Activated CD8-positive, alpha-beta memory T cell treated with anti-CD3 and anti-CD28 coated beads, Interleukin-2, amount 50 U/mL, for 1 hour (primary cell): ENCODE data around the gene PFDN4.
A peak's percentile ranks its signal among the peaks of the same experiment; 100 is the strongest.

Experiments
- DNase-seq: peaks from one replicate; pipeline ENCODE4 v3.0.0-alpha.2; 2020; ENCODE audit errors: extremely low read depth

The PFDN4 gene

DNA sequence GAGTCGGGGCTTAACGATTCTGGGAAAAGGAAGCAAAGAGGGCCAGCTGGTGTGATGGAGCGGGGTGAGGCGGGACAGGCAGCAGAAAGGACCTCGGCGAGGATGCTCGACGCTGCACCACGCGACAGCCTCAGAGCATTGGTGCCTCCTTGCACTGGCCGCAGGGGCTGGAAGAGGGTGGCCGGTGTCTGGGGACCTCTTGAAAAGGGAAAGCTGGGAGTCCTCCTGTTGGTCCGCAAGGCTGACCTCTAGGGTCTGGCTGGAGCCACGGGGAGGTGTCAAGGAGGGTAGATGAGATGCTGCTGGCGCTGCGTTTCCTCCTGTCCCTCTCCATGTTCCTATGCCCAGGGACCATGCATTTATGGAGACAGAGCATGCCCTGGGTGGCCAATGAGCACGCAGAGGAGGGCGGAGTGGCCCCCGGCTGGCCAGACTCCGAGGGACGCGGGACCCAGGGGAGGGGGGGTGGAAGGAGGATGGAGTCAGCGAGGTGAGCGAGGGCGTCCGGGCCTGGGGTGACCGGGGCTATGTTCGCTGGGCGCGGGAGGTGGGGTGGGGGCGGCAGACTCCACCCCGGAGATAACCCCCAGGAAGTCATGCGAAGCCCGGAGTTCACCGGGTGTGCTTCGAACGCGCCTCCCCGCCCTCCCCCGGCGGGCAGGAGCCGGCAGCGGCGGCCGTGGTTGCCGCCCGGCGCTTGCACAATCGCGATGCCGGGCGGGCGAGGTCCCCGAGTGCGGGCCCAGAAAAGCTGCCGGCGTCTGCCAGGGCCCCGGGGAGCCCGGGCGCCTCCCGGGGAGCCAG lies 34.0 kb upstream of the PFDN4 start, which contains the start of gene CYP24A1:
CYP24A1 (minus strand) TSS at position 334 of the 804 bp plus-strand sequence. CDS start 407 bp downstream, outside the sequence.
- DNase-seq: no peak

- DNase-seq: no peak
Measured at GRCh38 chr20:54174457-54175175, 33.3 kb upstream of the PFDN4 start.

DNA sequence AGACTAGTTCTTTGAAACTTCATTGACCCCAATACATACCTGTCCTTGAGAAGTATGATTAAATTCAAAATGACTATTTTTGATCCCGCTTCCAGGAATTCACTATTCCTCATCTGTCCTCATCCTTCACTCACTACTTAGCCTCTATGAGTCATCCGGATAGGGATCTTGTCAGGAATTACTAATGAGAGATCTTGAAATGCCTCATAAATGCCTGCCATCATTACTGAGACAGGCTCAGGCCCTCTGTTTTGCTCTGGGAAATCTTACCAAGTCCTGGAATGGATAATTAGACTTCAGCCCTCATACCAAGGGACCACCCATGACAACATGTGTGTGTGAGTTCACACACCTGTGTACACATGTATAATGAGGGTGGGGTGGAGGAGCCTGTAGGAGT lies 31.3 kb upstream of the PFDN4 start:
- no peak for DNase-seq

- DNase-seq: no peak
Measured at GRCh38 chr20:54177378-54177777, 30.5 kb upstream of the PFDN4 start.

DNA sequence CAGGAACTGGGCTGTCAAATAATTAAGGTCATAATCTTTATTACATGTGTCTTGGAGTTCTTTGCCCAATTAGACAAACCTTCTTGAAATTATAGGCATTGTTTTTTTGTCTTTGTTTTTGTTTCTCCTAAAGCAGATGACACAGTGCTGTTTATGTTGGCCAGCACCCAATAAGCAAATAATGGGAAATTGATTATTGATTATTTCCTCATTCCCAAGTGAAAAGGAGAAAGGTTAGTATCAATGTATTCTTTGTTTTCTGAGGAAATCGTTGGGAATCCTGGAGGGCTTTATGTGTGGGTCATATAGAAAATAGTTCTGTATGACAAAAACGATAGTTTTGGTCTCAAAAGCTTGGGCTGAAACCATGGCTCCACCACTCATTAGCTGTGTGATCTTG lies 29.6 kb upstream of the PFDN4 start:
- no peak for DNase-seq

GRCh38 chr20:54179946-54180345 lies 27.9 kb upstream of the PFDN4 start:
- DNase-seq: no peak

GRCh38 chr20:54180931-54181330 lies 27.0 kb upstream of the PFDN4 start:
- no peak for DNase-seq

- DNase-seq: no peak
Measured at GRCh38 chr20:54184071-54184470, 23.8 kb upstream of the PFDN4 start.

DNA sequence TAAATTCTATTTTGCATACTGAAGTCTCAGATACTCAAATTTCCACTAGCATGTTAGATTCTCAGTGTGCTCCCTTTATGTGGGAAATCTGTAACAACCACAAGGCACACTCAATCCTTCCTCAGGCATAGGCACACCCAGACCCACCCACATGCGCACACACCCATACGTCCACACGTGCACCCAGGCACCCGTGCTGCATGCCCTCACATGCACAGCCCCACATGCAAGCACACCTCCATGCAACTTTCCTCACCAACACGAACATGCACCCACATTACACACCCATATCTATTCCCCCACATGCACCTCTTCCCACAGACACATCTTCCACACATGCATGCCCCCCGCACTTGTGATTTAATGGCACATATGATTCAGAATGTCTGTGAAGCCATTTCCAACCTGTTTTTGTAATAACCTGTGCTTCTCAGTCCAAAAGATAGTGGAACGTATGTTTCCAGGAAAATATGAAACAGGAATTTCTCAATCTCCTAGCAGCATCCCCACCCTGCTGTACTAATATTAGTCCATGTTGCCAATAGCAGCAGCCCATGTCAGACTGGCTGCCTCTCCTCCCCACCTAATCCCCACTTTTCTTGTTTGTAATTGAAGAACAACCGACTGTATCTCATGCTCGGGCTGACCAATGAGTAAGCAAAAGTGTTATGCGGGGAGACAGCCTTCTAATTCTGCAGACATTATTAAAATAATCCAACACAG lies 22.8 kb upstream of the PFDN4 start:
- DNase-seq: no peak

DNA sequence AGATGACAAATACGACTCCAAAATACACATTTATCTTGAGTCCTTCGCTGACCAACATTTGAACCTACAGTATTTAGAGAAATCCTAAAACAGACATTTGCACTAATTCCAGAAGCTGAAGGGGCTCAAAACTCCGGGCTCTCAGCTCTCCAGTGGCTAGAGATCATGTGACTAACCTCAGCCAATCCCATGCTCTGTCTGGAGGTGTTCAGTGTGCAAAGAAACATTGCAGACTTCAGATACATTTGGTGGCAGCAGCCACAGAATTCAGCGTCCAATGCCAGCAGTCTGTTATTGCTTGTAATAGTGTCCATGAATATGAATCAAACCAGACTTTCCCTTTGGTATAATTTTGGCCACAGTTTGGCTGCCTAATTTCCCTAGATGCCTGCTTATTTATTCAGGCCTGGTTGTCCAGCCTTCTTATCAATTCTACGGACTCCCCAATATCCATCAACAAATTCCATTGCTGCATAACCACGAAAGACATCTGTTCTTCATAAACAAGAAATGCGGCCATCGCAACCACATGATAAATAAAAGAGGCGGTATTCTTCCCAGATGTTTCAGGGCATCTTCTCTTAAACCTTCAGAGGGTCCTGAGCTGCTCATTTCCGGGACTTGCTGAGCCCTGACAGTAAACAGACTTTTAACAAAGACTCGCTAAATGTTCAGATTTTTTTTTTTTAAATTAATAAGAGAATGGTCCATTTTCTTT lies 19.6 kb upstream of the PFDN4 start:
- no peak for DNase-seq

DNA sequence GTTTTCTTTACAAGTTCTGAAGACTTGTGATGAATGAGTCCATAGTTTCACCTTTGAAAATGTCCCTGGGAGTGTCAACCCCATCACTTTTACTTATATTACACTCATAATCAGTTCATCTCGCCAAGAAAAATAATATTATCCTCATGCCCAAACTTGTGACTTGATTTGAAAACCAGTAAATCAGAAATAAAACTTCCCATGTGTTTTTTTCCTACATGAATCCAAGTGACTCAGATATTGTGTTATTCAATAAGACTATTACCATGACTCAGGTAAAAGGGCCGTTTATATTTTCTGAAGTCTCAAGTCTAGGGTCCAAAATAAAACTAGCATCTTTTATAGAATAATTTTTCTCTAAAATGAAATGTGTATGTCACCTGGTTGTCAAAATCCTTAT lies 18.3 kb upstream of the PFDN4 start:
- DNase-seq: no peak

GRCh38 chr20:54190217-54190616 lies 17.7 kb upstream of the PFDN4 start:
- no peak for DNase-seq

DNA sequence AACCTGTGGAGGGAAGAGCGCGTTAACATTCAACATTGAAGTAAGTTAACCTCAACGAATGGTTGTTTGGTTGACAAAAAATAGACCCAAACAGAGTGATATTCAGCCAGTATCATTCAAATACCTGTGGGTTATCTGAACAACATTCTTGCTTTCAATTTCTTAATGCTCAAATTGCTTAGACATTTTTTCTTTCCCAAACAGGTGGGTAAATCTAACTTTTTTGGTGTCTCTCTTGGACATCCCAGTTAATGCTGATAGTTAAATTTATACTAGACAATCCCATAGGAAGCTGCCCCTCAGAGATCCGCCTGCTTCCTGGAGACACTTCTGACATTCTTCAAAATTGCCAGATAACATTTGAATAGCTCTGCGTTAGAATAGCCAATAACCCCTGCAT lies 14.1 kb upstream of the PFDN4 start:
- DNase-seq: no peak

DNA sequence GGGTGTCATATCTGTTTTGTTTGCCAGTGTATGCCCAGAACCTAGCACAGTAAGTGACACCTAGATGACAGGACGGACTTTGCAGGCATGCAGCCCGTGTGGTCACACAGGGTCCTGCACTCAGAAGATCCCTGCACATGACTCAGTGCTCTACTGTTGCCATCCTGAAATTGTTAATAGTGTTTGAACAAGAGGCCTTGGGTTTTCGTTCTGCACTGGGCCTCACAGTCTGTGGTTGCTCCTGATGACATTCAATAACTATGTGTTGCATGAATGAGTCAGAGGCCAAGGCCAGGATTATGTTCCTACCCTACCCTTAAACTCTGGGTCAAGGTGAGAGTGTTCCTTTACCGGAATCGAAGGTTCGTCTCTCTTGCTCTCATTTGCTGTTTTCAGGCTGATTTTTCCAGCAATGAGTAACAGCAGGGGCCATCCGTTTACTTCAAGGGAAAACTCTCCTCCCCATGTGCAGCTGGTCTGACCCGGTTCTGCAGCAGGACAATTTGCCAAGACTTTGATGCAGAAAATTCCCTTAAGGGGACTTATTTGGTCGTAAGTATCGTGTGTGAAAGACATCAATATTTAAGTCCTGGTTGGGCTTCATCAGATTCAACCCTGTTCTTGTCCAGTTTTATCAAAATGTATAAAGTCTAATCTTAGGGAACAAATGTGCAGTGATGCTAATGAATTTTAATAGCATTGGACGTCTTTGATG lies 13.0 kb upstream of the PFDN4 start:
- no peak for DNase-seq

DNA sequence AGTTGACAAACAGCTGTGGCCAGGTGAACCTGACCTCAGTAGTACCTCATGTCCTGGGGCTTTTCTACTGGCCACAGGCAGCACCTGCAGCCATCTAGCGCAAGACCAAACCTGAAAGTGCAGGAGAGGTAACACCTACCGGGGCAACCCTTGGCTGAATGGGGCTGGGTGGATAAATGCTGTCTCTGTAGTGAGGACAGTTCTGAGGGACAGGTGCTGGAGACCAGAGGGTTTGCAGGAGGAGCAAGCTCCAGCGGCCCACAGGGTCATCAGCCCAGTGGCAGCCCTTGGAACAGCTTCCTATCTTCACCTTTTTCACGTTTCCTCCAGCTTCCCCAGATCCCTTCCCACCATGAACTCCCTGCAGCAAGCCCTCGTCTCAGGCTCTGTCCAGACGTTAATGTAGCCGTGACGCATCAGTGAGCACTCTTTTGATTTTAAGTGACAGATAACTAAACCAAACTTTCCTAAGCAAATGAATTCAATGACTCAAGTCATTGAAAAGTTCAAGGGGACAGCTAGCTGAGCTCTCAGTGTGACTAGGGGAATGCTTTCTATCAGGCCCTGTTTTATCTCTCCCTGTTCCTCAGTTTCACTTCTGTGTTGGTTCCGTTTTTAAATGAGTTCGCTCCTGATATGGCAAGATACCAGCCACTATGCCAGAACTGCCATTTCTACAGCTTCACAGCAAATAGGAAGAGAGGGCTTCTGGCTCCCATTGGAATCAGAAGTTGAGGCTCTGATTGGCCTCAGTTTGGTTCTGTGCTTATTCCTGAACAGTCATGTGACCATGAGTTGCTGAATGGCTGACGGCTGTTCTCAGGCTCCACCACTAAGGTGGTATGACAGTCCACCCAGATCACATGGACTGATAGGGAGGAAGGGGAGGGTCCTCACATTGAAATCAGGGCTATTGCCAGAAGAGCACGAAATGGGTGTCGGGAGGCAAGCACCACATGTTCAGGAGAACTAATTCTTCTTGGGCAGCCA lies 12.1 kb upstream of the PFDN4 start:
- DNase-seq: no peak

GRCh38 chr20:54197621-54198604 lies 10.0 kb upstream of the PFDN4 start:
- DNase-seq: no peak

DNA sequence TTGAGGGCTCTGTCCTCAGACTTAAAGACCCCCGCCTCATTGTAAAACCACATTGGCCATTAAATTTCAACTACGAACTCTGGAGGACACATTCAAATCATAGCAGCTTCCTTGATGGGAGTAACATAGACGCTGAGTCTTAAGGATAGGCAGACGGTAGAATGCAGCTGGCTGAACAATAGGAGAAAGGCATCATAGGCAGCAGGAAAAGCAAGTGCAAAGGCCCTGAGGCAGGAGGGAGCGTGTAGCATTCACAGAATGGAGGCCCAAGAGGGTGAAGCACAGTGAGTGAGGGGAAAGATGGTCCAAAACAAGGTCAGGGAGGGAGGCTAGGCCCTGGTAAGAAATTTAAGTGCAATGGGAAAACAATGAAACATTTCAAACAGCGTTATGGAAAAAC lies 8.6 kb upstream of the PFDN4 start:
- DNase-seq: no peak

DNA sequence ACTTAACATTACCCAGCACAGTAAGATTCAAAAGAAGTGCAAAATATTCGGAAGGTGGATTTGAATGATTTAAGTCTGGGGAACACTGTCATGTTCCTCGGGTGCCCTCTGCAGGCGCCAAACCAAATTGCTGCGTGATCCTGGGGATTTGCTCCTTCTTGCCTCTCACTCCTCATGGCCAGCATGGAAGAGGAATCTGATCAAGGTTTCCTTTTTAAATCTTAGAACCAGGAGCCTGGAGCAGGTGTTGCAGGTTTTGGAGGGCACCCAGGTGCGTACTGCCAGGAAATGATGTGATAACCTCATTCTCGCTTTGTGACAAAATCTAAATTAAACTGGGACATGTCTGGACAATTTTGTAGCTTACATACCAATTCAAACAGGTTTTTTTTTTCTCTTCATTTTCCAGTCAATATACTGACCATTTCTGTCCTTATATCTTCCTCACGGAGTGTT lies 8.1 kb upstream of the PFDN4 start:
- DNase-seq: peak; percentile 22
